Natural killer cell (primary cell): Measurements from ENCODE around the gene ADORA2A. TPM values are rescaled to one million over a fixed set of nuclear protein-coding genes. Genes with fewer than 3 reads are reported as not detected.

Experiments
- ATAC-seq, 3 donors: fragments of 150-1000 bp in 2 of 3; fragments of 200-7000 bp in 1 of 3; cut with Tn5 transposase; 1 replicate in 1 of 3; 2 replicates in 2 of 3; pipeline ENCODE4 v1.10.0; 2021; ENCODE audit warnings: mild to moderate bottlenecking in 2 of 3, moderate library complexity in 2 of 3
- DNase-seq, 2 donors: peaks; one replicate each; pipeline versions ENCODE4 v3.0.0 to v3.0.0-alpha.2; 2013 to 2021; ENCODE audit warnings: mixed read lengths in 1 of 2
- H3K27ac ChIP-seq: one replicate; pipeline ENCODE4 v1.5.1; 2013; ENCODE audit warnings: mild to moderate bottlenecking, low read length
- H3K27me3 ChIP-seq: one replicate; pipeline ENCODE4 v1.6.1; 2013; ENCODE audit warnings: low read length; ENCODE audit not compliant: control insufficient read depth, insufficient read depth
- H3K36me3 ChIP-seq: one replicate; pipeline ENCODE4 v1.6.1; 2013; ENCODE audit warnings: low read length; ENCODE audit not compliant: control insufficient read depth, insufficient read depth
- H3K4me1 ChIP-seq: one replicate; pipeline ENCODE4 v1.6.1; 2013; ENCODE audit warnings: low read length; ENCODE audit not compliant: control insufficient read depth, insufficient read depth
- H3K4me3 ChIP-seq: one replicate; pipeline ENCODE4 v1.5.1; 2013; ENCODE audit warnings: low read length
- H3K9me3 ChIP-seq: one replicate; pipeline ENCODE4 v1.6.1; 2013; ENCODE audit warnings: low read length; ENCODE audit not compliant: control insufficient read depth, insufficient read depth
- H3K27ac Mint-ChIP-seq, 2 donors: one replicate each; pipeline ENCODE4 v1.8.0; 2022; ENCODE audit warnings: mild to moderate bottlenecking in 2 of 2, mixed read lengths in 2 of 2, moderate library complexity in 1 of 2
- H3K27me3 Mint-ChIP-seq, 2 donors: one replicate each; pipeline ENCODE4 v1.8.0; 2022; ENCODE audit warnings: low read depth in 2 of 2, mixed read lengths in 2 of 2
- H3K36me3 Mint-ChIP-seq: one replicate; pipeline ENCODE4 v1.8.0; 2022; ENCODE audit warnings: mixed read lengths
- H3K4me1 Mint-ChIP-seq, 2 donors: one replicate each; pipeline ENCODE4 v1.8.0; 2022; ENCODE audit warnings: mixed read lengths in 2 of 2
- H3K4me3 Mint-ChIP-seq: one replicate; pipeline ENCODE4 v1.8.0; 2022; ENCODE audit warnings: mild to moderate bottlenecking, moderate library complexity, mixed read lengths
- H3K9me3 Mint-ChIP-seq, 2 donors: one replicate each; pipeline ENCODE4 v1.8.0; 2022; ENCODE audit warnings: mixed read lengths in 2 of 2
- CTCF ChIP-seq: fragments of 200-600 bp; IDR thresholded peaks from one replicate; pipeline ENCODE4 v1.8.0; 2022; ENCODE audit warnings: antibody characterized with exemption
- WGBS: methylation state at CpG from one replicate; pipeline ENCODE4 v1.1.7; 2013; ENCODE audit warnings: missing lambda C conversion rate; ENCODE audit not compliant: insufficient coverage; 5-methylcytosine and 5-hydroxymethylcytosine counted together
- intact Hi-C: fragments of 100-400 bp; cut with micrococcal nuclease; formaldehyde crosslinking; loops from one replicate; pipeline ENCODE4 v1.14.2; 2022
- total RNA-seq, 4 donors: library from RNA; stranded (reverse); fragments of 120-200 nt in 1 of 4; gene quantifications; one replicate each; pipeline versions ENCODE4 v1.2.3 to v1.2.4, GENCODE V29; 2013 to 2022

Gene ADORA2A
- total RNA-seq, 3 donors from 2014 or later (not counting 1 experiment from before 2014, with no cell fraction given), result 11.0 to 15.0 (median 11.7) TPM

- Mint-ChIP-seq H3K27ac (peak overlapping the region in 1 of 2 donors; percentile 94), H3K4me1 (peaks cover 37 to 47% of the 10 kb centered on the region in 2 donors), H3K9me3 (no peaks in the 10 kb centered on the region), H3K4me3 (peak overlapping the region; percentile 73), H3K36me3 (no peaks in the 10 kb centered on the region), H3K27me3 (peaks cover 9 to 14% of the 10 kb centered on the region in 2 donors)
- 94% methylated on average over 4 of the region's 4 CpGs for WGBS
- Histone ChIP-seq H3K27me3 (no peaks in the 10 kb centered on the region), H3K4me3 (no peak overlapping the region), H3K9me3 (no peaks in the 10 kb centered on the region), H3K27ac (peak overlapping the region; percentile 94), H3K36me3 (no peaks in the 10 kb centered on the region), H3K4me1 (peaks cover 76% of the 10 kb centered on the region)
- DNase-seq, result peak in 1 of 2 donors; percentile 44
- TF ChIP-seq CTCF, result no peak
- intact Hi-C loops, result no loop called here
- no peak for ATAC-seq
These were observed 963 bp upstream of the ADORA2A start for GRCh38 chr22:24426436-24426835.

DNA sequence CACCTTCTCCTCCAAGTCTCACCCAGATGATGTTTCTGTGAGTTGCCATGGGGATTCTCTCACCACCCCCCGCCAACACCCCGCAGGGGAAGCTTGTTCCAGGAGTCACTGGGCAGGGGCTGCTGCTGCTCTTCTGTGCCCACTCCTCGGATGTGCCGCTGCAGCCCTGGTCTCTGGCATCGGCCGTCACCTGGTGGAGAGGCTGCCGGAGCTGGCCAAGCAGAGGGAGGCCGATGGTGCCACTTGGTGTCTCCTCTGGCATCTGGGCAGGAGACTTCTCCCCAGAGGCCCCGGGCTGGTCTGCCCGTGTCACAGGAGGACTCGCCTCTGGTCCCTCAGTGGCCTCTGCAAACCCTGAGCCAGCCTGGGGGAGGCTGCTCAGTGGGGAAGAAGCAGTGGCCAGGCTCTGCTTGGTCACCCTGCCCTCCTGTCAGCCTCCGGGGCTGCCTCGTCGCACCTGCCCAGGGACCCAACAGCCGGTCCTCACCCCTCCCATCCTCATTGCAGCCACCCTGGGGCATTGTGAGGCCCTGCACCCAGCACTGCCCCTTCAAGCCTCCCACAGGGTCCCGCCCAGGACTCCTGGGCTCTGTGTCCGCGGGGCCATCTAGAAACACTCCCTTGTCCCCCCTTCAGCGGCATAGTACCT lies 424 bp upstream of the ADORA2A start:
- Histone ChIP-seq H3K4me1 (peaks cover 82% of the 10 kb centered on the region), H3K4me3 (peak overlapping the region; percentile 51), H3K9me3 (no peaks in the 10 kb centered on the region), H3K27me3 (no peaks in the 10 kb centered on the region), H3K27ac (peak overlapping the region; percentile 94), H3K36me3 (no peaks in the 10 kb centered on the region)
- 54% methylated on average over 19 of the region's 19 CpGs for WGBS
- peaks cover 9 to 14% of the 10 kb centered on the region in 2 donors for H3K27me3 Mint-ChIP-seq
- peaks cover 37 to 52% of the 10 kb centered on the region in 2 donors for H3K4me1 Mint-ChIP-seq
- DNase-seq, result peak in 1 of 2 donors; percentile 60
- H3K9me3 Mint-ChIP-seq, result no peaks in the 10 kb centered on the region
- peak overlapping the region; percentile 82 for H3K4me3 Mint-ChIP-seq
- H3K27ac Mint-ChIP-seq, result peak overlapping the region; percentile 73 to 94
- no peak for ATAC-seq
- H3K36me3 Mint-ChIP-seq, result no peaks in the 10 kb centered on the region
- intact Hi-C loops, result no loop called here
- TF ChIP-seq CTCF, result no peak

GRCh38 chr22:24428751-24429410 lies 1.5 kb downstream of the ADORA2A start:
- H3K4me1 ChIP-seq, result peaks cover 97% of the 10 kb centered on the region
- H3K36me3 ChIP-seq, result no peaks in the 10 kb centered on the region
- no peak for ATAC-seq
- WGBS, result 58% methylated on average over 11 of the region's 11 CpGs
- Mint-ChIP-seq H3K9me3 (no peaks in the 10 kb centered on the region), H3K27ac (peak overlapping the region; percentile 29 to 94), H3K4me3 (peak overlapping the region; percentile 82), H3K27me3 (peaks cover 9% of the 10 kb centered on the region in 2 donors), H3K36me3 (no peaks in the 10 kb centered on the region), H3K4me1 (peaks cover 42 to 64% of the 10 kb centered on the region in 2 donors)
- no peak for TF ChIP-seq CTCF
- H3K27me3 ChIP-seq, result no peaks in the 10 kb centered on the region
- no peaks in the 10 kb centered on the region for H3K9me3 ChIP-seq
- intact Hi-C loops, result no loop called here
- no peak for DNase-seq
- H3K4me3 ChIP-seq, result peak overlapping the region; percentile 51
- H3K27ac ChIP-seq, result peak overlapping the region; percentile 94
